Ammon's horn (tissue), 1 donor: Measurements from ENCODE around the gene KDM4B.
"Not testable (repeated sequence)": the region's sequence is repeated elsewhere in the genome, so short reads cannot be mapped to it uniquely, and the experiment has no call there.

Source experiments
- DNase-seq: peaks from one replicate; pipeline ENCODE4 v3.0.0-alpha.2; 2016; ENCODE audit warnings: low spot score

The KDM4B gene

DNA sequence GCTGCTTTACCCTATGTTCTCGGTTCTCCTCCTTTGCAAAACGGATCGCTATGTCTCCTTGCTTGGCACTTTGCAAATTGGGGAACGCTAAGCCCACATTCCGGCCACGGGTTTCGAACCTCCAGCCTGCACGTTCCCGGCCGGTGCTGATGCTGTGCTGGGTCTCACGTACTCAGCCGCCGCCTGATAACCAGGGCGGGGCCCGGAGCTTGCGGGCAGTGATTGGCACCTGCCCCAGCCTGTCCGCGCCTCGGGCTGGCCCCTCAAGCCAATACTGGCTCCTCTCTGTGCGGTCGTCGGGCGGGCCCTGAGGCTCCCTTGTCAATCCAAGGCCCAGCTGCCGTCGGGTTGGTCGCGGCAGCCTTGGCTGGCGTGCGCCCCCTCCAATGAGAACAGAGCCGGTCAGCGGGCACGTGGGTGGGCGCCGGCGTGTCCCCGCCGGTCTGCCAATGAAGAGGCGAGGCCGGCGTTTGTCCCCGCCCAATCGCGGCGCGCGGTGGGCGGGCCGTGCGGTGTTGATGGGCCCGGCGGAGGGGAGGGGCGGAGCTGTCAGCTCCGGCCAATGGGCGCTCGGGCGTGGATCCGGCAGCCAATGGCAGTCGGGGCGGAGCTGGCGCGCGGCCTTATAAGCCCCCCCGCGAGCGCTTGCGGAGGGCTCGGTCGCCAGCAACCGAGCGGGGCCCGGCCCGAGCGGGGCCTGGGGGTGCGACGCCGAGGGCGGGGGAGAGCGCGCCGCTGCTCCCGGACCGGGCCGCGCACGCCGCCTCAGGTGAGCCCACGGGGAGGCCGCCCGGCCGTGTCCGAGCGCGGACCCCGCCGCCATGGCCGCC, at the start of gene KDM4B:
Gene KDM4B, plus strand, starts transcription at position 652 of the 830 bp plus-strand sequence. CDS start 63,778 bp downstream, outside the sequence.
- DNase-seq = peak; percentile 99

DNA sequence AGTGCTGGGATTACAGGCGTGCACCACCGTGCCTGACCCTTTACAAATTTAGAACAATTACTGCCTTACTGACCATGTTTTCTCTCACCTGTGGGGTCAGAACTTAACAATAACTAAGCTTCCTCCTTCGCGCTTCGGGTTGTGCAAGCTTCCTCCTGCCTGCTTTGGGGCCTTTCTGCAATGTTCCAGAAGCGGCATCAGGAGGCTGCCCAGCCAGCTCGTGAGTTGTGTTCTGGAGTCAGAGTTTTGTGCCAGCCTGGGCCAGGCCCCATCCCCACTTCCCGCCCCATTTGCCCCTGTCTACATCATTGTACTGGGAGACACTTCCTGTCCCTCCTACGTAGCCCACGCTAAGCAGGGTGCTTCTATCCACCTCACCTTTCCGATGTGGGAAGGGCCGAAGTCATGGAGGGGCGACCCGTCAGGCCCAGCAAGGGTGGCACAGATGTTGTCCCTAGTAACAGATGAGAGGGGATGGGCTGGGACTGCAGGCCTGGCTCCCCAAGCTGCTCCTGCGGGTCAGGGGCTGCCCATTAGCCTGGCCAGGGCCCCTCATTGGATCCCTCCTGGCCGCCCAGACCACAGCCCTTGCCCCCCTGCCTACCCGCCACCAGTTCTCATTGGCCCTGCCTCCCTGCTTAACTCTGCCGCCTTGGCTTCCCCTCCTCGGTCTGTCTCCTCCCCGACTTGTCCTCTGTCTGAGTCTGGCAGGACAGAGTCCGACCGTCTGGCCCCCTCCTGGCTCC, 46.2 kb upstream of the KDM4B start:
- peak; percentile 37 for DNase-seq

DNA sequence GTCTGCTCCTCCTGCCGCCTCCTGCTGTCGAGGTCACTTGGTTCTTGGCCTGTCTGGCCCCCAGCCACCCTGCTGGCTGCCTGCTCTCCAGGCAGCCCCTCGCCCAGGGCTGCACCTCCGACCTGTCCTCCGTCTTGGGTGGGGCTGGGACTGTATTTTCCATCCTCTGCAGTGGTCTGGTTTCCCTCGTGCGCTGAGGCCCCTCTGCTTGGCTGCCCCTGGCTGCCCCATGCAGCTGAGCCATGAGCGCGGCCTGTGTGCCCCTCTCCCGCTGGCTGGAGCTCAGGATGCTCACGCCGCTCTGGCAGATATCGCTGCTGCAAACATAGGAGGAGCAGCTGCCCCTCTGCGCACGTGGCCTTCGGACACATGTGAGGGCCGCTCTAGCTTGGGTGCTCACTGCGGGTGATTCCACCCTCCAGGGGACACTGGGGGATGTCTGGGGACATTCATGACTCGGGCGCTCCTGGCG, 45.6 kb upstream of the KDM4B start:
- no peak for DNase-seq

DNA sequence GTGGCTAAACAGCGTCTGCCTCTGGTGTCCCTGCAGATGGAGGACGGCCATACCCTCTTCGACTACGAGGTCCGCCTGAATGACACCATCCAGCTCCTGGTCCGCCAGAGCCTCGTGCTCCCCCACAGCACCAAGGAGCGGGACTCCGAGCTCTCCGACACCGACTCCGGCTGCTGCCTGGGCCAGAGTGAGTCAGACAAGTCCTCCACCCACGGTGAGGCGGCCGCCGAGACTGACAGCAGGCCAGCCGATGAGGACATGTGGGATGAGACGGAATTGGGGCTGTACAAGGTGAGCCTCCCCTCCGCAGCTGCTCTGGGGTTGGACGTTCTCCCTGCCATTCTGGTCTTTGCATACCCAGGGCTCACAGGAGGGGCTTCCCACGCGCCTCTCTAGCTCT, 39.7 kb upstream of the KDM4B start:
- DNase-seq = no peak

DNA sequence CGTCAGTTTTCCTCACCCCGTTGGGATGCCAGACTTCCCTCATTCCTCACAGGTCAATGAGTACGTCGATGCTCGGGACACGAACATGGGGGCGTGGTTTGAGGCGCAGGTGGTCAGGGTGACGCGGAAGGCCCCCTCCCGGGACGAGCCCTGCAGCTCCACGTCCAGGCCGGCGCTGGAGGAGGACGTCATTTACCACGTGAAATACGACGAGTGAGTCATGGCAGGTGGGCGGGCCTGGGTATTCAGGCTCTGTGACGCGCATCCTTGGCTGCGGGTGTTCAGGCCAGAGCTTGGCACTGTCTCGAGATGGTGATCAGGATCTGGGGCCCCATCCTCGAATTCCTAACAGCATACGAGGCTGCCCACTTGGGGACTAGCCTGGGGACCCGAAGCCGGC, 38.2 kb upstream of the KDM4B start:
- no peak for DNase-seq

DNA sequence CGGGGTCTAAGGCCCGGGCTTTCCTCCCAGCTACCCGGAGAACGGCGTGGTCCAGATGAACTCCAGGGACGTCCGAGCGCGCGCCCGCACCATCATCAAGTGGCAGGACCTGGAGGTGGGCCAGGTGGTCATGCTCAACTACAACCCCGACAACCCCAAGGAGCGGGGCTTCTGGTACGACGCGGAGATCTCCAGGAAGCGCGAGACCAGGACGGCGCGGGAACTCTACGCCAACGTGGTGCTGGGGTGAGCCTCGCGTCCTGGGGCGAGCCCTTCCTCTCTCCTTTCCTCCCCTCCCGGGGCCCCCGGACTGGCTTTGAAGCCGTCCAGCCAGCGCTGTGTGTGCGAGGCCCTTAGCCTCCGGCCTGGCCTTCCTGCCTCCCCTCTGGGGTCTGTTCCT, 36.2 kb upstream of the KDM4B start:
- DNase-seq = no peak

DNA sequence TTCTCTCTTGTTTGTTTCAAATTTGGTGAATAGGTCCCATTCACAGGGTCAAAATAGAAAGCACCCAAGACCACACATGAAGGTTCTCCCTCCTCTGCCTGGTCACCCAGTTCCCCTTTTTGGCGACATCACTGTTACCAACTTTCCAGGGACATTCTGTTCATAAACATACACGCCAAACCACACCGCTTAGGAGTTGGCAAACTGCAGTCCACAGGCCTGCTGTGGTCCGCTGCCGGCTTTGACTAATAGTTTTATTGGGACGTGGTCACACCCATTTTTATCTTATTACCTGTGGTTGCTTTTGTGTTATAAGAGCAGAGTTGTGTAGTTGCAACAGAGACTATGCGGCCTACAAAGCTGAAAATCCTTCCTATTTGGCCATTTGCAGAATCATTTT, 35.4 kb upstream of the KDM4B start:
- DNase-seq = peak; percentile 50

DNA sequence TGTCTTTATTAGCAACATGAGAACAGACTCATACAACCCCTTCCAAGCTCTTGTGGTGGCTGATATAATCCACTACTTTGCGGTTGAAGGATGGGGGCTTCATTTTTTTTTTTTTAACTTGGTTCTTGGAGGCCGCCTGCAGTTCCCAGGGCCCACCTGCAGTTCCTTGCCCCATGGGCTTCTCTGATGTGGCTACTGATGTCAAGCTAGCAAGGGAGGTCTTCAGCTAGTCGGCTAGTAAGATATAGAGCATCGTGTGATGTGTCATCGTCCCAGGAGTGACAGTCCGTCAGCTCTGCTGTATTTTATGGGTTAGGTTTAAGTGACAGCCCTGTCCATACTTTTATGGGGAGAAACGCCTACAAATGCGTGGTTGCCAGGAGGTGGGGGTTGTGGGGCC, 33.5 kb upstream of the KDM4B start:
- DNase-seq = no peak

DNA sequence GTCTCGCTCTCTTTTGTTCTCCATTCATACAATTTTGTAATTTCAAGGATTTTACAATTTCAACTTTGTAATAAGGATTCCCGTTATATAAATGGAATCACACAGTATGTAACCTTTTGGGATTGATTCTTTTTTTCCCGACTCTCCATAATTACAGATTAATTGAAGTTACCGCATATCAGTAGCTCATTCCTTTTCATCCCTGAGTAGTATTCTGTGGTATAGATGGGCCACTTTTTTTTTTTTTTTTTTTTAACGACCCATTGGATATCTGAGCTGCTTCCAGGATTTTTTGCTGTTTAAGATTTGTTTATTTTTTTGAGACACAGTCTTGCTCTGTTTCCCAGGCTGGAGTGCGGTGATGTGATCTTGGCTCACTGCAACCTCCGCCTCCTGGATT, 31.9 kb upstream of the KDM4B start:
- no peak for DNase-seq

DNA sequence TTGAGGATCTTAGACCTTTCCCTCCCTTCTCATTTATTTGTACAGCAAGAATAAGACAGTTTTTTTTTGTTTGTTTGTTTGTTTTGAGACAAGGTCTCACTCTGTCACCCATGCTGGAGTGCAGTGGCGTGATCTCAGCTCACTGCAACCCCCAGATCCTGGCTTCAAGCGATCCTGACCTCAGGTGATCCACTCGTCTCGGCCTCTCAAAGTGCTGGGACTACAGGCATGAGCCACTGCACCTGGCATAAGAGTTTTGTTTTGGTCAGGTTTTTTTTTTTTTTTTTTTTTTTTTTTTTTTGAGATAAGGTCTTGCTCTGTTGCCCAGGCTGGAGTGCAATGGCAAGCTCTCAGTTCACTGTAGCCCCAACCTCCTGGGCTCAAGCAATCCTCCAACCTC, 30.5 kb upstream of the KDM4B start:
- DNase-seq = not testable (repeated sequence)

DNA sequence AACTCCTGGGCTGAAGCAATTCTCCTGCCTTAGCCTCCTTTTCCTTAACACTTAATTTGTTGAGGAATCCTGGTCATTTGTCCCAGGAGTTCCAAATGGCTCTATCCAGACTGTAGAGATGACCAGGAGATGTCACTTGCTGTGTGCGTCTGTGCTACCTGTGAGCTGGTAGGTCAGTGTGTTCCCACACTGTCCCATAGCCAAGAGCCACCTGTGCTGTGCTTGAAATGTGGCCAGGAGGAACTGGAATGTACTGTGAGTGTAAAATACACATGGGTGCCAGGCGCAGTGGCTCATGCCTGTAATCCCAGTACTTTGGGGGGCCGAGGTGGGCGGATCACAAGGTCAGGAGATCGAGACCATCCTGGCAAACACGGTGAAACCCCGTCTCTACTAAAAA, 29.4 kb upstream of the KDM4B start:
- no peak for DNase-seq

DNA sequence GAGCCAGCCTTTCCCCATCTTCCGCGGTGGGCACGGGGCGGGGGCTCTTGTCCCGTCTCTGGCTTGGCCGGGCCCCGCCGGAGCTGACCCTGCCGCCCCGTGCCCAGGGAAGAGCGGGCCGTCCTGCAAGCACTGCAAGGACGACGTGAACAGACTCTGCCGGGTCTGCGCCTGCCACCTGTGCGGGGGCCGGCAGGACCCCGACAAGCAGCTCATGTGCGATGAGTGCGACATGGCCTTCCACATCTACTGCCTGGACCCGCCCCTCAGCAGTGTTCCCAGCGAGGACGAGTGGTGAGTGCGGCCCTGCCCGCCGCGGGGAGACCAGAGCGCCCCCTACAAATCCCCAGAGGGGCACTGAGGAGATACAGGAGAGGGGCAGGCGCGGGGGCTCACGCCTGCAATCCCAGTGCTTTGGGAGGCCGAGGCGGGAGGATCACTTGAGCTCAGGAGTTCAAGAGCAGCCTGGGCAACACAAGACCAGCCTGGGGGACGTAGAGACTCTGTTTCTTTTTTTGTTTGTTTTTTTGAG, 27.2 kb upstream of the KDM4B start:
- DNase-seq = not testable (repeated sequence)

DNA sequence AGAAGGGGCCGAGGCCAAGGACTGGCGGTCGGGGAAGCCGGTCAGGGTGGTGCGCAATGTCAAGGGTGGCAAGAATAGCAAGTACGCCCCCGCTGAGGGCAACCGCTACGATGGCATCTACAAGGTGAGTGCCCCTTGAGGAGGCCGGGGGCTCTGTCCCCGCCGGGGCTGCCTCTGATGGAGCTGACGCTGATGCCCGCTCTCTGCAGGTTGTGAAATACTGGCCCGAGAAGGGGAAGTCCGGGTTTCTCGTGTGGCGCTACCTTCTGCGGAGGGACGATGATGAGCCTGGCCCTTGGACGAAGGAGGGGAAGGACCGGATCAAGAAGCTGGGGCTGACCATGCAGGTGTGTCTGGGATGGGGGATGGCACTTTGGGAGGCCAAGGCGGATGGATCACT, 18.3 kb upstream of the KDM4B start:
- not testable (repeated sequence) for DNase-seq

DNA sequence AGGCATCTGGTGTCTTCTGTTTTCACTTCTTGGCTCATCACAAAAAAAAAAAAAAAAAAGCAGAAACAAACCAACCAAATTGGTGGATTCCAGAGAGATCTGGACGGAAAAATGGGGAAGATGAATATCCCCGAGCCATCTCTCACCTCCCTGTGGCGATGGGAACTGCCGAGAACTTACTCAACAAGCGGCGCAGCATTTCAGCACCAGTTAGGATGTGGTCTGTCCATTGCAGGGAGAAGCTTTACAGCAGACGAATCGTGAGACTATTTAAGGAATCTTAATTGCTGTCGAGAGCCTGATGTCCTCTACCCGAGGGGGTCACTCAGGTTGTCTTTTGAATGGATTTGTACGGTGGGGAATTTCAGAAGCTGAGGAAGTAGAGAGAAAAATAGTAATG, 17.3 kb upstream of the KDM4B start:
- DNase-seq = no peak

DNA sequence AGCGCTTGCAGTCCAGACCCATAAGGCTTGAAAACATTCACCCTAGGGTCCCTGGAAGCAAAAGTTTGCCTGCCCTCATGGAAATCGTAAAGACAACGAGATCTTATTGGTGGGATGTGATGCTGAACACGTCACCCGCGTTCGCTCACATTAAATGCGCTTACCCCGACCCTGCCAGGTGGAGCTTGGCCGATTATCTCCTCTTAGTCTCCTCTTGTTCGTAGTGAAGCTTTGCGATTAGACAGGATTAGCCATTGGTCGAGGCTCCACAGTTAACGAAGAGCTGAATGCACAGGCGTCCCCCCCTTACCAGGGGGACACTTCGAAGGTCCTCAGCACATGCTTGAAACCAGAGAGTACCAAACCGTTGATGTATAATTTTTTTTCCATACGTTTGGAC, 16.0 kb upstream of the KDM4B start:
- no peak for DNase-seq

DNA sequence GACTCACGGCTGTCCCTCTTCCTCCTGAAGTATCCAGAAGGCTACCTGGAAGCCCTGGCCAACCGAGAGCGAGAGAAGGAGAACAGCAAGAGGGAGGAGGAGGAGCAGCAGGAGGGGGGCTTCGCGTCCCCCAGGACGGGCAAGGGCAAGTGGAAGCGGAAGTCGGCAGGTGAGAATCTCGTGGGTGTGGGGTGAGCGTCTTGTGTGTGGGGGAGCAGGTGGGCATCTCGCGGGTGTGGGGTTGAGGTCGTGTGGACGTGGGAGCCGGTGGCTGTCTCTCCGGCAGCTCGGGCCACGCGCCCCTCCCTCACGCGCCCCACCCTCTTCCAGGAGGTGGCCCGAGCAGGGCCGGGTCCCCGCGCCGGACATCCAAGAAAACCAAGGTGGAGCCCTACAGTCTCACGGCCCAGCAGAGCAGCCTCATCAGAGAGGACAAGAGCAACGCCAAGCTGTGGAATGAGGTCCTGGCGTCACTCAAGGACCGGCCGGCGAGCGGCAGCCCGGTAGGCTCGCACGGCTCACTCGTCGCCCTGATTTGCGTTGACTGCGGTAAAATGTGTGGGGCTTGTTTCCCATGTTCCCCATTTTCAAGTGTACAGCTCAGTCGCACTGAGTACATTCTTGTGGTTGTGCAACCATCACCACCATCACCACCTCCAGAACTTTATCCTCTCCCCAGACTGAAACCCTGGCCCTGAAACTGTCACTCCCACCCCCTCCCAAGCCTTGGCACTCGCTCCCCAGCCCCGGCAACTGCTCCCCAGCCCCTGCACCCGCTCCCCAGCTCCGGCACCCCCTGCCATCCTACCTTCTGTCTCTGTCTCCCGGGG, 14.4 kb upstream of the KDM4B start:
- not testable (repeated sequence) for DNase-seq

DNA sequence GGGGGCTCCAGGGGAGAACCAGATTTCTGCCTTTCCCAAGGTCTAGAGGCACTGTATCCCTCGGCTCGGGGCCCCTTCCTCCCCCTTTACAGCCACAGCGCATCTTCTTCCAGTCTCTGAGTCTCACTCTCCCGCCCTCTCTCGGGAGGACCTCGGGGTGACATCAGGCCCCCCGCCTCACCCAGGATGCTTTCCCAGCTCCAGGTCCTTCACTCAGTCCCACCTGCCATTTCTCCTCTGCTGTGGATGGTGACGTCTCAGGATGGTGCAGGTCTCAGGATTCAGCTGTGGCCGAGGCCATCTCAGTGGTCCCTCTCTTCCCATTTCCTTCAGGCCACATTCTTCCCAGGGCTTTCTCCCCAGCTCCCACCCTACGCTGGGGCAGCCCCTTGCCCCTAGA, 13.6 kb upstream of the KDM4B start:
- DNase-seq = no peak

DNA sequence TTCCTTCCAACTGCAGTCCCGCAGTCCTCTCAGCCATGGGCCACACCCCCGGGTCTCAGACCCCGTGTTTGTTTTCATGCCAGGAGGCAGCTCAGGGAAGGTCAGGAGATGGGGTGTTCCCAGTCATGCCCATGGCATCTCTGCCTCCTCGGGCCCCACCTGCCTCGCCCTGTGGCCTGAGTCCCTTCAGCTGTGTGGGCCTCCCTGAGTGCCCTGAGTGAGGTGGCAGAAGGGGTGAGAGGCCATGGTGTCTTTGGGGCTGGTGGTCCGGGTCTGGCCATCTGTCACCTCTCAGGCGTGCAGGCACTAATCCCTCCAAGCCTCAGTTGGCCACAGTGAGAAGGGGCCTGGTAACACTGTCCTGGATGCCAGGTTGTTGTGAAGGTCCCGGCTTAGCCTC, 10.9 kb upstream of the KDM4B start:
- DNase-seq = no peak

DNA sequence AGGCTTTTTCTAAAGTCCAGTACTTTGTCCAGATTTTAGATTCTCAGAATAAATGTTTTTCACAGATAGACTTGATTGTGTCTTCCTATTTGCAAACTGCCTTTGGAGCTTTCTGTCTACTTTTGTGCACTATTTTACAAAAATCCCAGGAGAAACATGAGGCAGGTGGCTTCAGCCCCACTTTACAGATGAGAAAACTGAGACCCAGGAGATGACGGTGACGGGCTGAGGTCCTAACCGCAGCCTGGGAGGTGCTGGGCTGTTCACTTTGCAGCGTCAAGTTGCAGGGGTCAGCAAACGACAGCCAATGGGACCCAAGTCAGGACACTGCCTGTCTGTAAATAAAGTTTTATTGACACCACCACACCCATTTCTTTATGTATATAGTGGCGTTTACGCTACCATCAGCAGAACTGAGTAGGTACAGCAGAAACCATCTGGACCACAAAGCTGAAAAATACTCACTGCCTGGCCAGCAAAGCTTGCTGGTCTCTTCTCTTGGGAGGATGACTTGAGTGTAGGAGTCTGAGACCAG, 6.8 kb upstream of the KDM4B start:
- DNase-seq = no peak

DNA sequence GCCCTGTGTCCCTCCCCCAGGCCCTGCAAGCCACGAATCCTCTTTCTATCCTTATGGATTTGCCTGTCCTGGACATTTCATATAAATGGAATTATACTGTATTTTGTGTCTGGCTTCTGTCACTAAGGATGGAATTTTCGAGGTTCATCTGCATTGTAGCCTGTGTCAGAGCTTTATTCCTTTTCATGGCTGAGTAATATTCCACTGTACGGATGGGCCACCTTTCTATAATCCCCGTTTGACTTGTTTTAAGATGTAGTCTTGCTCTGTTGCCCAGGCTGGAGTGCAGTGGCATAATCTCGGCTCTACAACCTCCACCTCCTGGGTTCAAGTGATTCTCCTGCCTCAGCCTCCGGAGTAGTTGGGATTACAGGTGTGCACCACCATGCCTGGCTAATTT, 3.9 kb upstream of the KDM4B start:
- DNase-seq = no peak

DNA sequence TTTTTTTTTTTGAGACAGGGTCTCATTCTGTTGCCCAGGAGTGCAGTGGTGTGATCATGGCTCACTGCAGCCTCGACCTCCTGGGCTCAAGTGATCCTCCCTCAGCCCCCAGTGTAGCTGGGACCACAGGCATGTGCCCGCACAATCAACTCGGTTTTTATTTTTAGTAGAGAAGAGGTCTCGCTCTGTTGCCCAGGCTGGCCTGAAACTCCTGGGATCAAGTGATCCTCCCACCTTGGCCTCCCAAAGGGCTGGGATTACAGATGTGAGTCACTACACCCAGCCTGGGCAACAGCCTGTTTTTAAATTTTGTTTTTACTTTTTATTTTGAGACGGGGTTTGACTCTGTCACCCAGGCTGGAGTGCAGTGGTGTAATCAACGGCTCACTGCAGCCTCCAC, 2.3 kb upstream of the KDM4B start:
- DNase-seq = no peak
